GM12878 (cell line): ENCODE data around the gene SAPCD2. TPM values are rescaled to one million over a fixed set of nuclear protein-coding genes. Genes with fewer than 3 reads are reported as not detected.

ENCODE experiments used
- EP300 ChIP-seq, 2 experiments: fragments of 150-350 bp in 1 of 2; IDR thresholded peaks; 2 replicates each; pipeline ENCODE4 v1.6.1; 2011 to 2012; ENCODE audit warnings: low read depth in 2 of 2, low read length in 2 of 2, borderline replicate concordance in 1 of 2, improper control_type of control experiment in 1 of 2, inconsistent platforms in 1 of 2; ENCODE audit not compliant: control insufficient read depth in 1 of 2
- KLF5 ChIP-seq: fragments of 450-650 bp; IDR thresholded peaks from 2 replicates; pipeline ENCODE4 v1.6.1; 2014; ENCODE audit warnings: mild to moderate bottlenecking; ENCODE audit not compliant: partially characterized antibody
- NBN ChIP-seq: fragments of 450-650 bp; IDR thresholded peaks from 2 replicates; pipeline ENCODE4 v1.6.1; 2016
- NFIC ChIP-seq: IDR thresholded peaks from 2 replicates; pipeline ENCODE4 v1.6.1; 2012; ENCODE audit warnings: low read depth, mild to moderate bottlenecking, inconsistent platforms, low read length, moderate library complexity
- RBBP5 ChIP-seq: fragments of 200-600 bp; sonication (generic); conservative IDR thresholded peaks from 2 replicates; pipeline ENCODE4 v1.6.1; 2016
- SIX5 ChIP-seq: IDR thresholded peaks from 2 replicates; pipeline ENCODE4 v1.6.1; 2011; ENCODE audit warnings: mild to moderate bottlenecking, low read depth, low read length, moderate library complexity; ENCODE audit not compliant: severe bottlenecking
- polyA plus RNA-seq, 11 experiments: library from polyadenylated mRNA; depleted of rRNA in 4 of 11; unstranded in 6 of 11; stranded (reverse) in 5 of 11; fragments of >200 nt; fragmentation: Nextera tagmentation in 4 of 11; fragmentation: Illumina TruSeq in 1 of 11; extraction: Ambion mirVana in 4 of 11; extraction: Trizol in 1 of 11; gene quantifications; 1 replicate in 1 of 11; 2 replicates in 10 of 11; pipeline versions ENCODE4 v1.2.1 to v1.2.3, GENCODE V29; 2011 to 2016; ENCODE audit warnings: inconsistent platforms in 2 of 11, missing spikeins in 2 of 11, low read depth in 1 of 11
- total RNA-seq, 4 experiments: library from RNA; depleted of rRNA in 3 of 4; stranded (reverse); fragments of >200 nt in 3 of 4; fragmentation: Illumina TruSeq in 1 of 4; extraction: Trizol in 1 of 4; gene quantifications; 2 replicates each; pipeline versions ENCODE4 v1.2.1 to v1.2.3, GENCODE V29; 2013 to 2021
- TF ChIP-seq, protein P1 (sequence below): IDR thresholded peaks from 2 replicates; pipeline ENCODE4 v1.6.1; 2012; ENCODE audit warnings: low read depth, low read length, improper control_type of control experiment
- TF ChIP-seq, protein P2 (sequence below): IDR thresholded peaks from 2 replicates; pipeline ENCODE4 v1.6.1; 2012; ENCODE audit warnings: low read length, inconsistent platforms
- TF ChIP-seq, protein P3 (sequence below): fragments of 450-650 bp; formaldehyde crosslinking; IDR thresholded peaks from 2 replicates; pipeline ENCODE4 v1.4.0; 2022; ENCODE audit warnings: mild to moderate bottlenecking, moderate library complexity
- TF ChIP-seq, protein P4 (sequence below): fragments of 450-650 bp; IDR thresholded peaks from 2 replicates; pipeline ENCODE4 v1.6.1; 2016; ENCODE audit warnings: mild to moderate bottlenecking
- TF ChIP-seq, protein P5 (sequence below), 3 experiments: IDR thresholded peaks in 2 of 3; conservative IDR thresholded peaks in 1 of 3; 2 replicates each; pipeline ENCODE4 v1.5.1; 2011; ENCODE audit warnings: low read depth in 3 of 3, low read length in 3 of 3, mild to moderate bottlenecking in 3 of 3, control low read depth in 2 of 3, moderate library complexity in 2 of 3, inconsistent platforms in 1 of 3, mixed read lengths in 1 of 3; ENCODE audit not compliant: control insufficient read depth in 2 of 3, insufficient read depth in 1 of 3; ENCODE audit errors: extremely low read depth in 1 of 3

Gene SAPCD2
- total and polyA plus RNA-seq, 10 of the 15 experiments (the other 5 are each of a cell fraction or from before 2014, with no cell fraction given) = 1.6 to 35.2 (median 7.2) TPM

DNA sequence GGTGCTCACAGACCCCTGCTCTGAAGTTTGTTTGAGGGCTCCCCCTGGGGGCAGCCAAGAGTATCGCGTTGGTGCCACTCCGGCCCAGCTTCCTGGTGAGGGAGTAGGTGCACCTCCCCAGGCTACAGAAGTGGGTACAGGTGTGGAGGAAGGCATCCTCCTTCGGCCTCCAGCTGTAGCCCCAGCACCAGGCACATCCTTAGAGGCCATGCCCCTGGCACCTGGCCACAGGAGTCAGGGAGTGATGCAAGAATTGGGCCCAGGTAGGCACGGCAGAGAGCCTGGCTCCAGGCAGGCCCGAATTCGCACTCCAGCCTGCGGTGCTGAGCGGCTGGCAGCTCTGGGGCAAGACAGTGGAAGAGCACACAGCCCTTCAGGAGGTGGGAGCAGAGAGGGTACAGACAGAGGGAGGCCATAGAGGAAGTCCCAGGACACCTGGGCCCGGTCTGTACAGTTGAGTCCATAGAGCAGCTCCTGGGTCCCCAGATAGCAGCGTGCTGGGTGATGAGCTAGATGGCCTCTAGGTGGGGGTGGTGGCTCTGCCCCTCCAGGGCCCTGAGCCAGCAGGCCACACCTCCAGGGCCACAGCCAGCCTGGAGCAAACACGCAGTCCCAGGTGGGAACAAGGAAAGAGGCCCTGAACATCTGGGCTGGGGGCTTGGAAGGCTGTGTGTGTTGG is 2.4 kb downstream of the SAPCD2 start (continued):
- TF ChIP-seq EP300 (IDR thresholded peaks at IDR 0.05; ENCODE audit: borderline replicate concordance in 1 of 2, control insufficient read depth in 1 of 2, low read depth in 2 of 2, low read length in 2 of 2) = no peak
- peak; percentile 71 for TF ChIP-seq NBN
- no peak for TF ChIP-seq RBBP5
- no peak for TF ChIP-seq SIX5
- no peak for TF ChIP-seq NFIC
- no peak for TF ChIP-seq KLF5
- TF ChIP-seq, protein P1, sequence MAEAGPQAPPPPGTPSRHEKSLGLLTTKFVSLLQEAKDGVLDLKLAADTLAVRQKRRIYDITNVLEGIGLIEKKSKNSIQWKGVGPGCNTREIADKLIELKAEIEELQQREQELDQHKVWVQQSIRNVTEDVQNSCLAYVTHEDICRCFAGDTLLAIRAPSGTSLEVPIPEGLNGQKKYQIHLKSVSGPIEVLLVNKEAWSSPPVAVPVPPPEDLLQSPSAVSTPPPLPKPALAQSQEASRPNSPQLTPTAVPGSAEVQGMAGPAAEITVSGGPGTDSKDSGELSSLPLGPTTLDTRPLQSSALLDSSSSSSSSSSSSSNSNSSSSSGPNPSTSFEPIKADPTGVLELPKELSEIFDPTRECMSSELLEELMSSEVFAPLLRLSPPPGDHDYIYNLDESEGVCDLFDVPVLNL = no peak
- TF ChIP-seq, protein P2, sequence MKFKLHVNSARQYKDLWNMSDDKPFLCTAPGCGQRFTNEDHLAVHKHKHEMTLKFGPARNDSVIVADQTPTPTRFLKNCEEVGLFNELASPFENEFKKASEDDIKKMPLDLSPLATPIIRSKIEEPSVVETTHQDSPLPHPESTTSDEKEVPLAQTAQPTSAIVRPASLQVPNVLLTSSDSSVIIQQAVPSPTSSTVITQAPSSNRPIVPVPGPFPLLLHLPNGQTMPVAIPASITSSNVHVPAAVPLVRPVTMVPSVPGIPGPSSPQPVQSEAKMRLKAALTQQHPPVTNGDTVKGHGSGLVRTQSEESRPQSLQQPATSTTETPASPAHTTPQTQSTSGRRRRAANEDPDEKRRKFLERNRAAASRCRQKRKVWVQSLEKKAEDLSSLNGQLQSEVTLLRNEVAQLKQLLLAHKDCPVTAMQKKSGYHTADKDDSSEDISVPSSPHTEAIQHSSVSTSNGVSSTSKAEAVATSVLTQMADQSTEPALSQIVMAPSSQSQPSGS = no peak
- TF ChIP-seq, protein P3, sequence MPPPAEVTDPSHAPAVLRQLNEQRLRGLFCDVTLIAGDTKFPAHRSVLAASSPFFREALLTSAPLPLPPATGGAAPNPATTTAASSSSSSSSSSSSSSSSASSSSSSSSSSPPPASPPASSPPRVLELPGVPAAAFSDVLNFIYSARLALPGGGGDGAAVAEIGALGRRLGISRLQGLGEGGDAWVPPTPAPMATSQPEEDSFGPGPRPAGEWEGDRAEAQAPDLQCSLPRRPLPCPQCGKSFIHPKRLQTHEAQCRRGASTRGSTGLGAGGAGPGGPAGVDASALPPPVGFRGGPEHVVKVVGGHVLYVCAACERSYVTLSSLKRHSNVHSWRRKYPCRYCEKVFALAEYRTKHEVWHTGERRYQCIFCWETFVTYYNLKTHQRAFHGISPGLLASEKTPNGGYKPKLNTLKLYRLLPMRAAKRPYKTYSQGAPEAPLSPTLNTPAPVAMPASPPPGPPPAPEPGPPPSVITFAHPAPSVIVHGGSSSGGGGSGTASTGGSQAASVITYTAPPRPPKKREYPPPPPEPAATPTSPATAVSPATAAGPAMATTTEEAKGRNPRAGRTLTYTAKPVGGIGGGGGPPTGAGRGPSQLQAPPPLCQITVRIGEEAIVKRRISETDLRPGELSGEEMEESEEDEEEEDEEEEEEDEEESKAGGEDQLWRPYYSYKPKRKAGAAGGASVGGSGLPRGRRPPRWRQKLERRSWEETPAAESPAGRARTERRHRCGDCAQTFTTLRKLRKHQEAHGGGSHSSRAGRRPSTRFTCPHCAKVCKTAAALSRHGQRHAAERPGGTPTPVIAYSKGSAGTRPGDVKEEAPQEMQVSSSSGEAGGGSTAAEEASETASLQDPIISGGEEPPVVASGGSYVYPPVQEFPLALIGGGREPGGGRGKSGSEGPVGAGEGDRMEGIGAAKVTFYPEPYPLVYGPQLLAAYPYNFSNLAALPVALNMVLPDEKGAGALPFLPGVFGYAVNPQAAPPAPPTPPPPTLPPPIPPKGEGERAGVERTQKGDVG = no peak
- TF ChIP-seq, protein P4, sequence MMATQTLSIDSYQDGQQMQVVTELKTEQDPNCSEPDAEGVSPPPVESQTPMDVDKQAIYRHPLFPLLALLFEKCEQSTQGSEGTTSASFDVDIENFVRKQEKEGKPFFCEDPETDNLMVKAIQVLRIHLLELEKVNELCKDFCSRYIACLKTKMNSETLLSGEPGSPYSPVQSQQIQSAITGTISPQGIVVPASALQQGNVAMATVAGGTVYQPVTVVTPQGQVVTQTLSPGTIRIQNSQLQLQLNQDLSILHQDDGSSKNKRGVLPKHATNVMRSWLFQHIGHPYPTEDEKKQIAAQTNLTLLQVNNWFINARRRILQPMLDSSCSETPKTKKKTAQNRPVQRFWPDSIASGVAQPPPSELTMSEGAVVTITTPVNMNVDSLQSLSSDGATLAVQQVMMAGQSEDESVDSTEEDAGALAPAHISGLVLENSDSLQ = peak; percentile 57
- TF ChIP-seq, protein P5, sequence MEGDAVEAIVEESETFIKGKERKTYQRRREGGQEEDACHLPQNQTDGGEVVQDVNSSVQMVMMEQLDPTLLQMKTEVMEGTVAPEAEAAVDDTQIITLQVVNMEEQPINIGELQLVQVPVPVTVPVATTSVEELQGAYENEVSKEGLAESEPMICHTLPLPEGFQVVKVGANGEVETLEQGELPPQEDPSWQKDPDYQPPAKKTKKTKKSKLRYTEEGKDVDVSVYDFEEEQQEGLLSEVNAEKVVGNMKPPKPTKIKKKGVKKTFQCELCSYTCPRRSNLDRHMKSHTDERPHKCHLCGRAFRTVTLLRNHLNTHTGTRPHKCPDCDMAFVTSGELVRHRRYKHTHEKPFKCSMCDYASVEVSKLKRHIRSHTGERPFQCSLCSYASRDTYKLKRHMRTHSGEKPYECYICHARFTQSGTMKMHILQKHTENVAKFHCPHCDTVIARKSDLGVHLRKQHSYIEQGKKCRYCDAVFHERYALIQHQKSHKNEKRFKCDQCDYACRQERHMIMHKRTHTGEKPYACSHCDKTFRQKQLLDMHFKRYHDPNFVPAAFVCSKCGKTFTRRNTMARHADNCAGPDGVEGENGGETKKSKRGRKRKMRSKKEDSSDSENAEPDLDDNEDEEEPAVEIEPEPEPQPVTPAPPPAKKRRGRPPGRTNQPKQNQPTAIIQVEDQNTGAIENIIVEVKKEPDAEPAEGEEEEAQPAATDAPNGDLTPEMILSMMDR (IDR thresholded peaks at IDR 0.05 in 2 of 3, conservative IDR thresholded peaks at IDR 0.05 in 1 of 3; ENCODE audit: control insufficient read depth in 2 of 3, extremely low read depth in 1 of 3, insufficient read depth in 1 of 3, low read depth in 3 of 3, low read length in 3 of 3) = peak; percentile 85 to 89 (median 89)
